GM12892 (cell line): ENCODE data around the gene NUDT1.

Source experiments
- POLR2A ChIP-seq: IDR thresholded peaks from 2 replicates; pipeline ENCODE4 v1.6.1; 2011; ENCODE audit warnings: low read depth, low read length, control low read depth
- TAF1 ChIP-seq: IDR thresholded peaks from 2 replicates; pipeline ENCODE4 v1.6.1; 2011; ENCODE audit warnings: low read depth, mild to moderate bottlenecking, control low read depth, low read length, borderline replicate concordance

- TF ChIP-seq TAF1 (no peak), POLR2A (no peak)
Measured at GRCh38 chr7:2198760-2199159, 43.3 kb upstream of the NUDT1 start.
